GM19023 (cell line): ENCODE results near the gene TANC1.

Experiments
- ATAC-seq: cut with Tn5 transposase; IDR thresholded peaks from one replicate; pipeline ENCODE4 v1.9.1; 2021; ENCODE audit warnings: mild to moderate bottlenecking, moderate library complexity; ENCODE audit not compliant: unreplicated experiment

TANC1 gene

DNA sequence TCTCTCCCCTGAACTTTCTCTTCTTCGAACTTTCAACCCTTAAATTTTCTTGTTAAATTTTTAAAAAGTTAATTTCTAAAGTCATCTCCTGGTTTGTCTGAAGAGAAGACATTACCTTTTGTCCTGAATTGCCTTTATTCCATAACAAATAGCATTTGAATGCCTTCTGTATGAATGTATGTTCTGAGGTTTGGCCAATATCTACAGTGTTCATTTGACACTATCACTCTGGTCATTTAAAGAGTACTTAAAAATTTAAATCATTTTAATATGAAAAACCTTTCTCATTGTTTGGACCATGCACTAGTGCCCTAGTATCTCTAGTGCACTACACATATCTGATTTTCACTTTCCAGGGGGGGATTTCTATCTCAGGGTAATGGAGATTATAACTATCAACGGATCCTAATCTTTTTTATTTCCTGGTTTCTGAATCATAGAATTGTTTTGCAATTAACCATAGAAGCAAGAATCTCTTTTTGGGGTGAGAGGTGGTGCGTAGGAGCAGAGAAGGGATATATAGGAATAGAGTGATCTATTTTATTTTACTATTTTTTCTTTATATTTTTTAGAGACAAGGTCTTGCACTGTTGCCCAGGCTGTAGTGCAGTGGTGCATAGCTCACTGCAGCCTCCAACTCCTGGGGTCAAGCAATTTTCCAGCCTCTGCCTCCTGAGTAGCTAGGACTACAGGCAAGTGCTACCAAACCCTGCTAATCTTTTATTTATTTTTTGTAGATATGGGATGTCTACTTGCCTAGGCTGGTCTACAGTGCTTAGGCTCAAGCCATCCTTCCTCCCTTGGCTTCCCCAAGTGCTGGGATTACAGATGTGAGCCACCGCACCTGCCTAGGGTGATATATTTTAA, 25.5 kb downstream of the TANC1 start:
- ATAC-seq: no peak

DNA sequence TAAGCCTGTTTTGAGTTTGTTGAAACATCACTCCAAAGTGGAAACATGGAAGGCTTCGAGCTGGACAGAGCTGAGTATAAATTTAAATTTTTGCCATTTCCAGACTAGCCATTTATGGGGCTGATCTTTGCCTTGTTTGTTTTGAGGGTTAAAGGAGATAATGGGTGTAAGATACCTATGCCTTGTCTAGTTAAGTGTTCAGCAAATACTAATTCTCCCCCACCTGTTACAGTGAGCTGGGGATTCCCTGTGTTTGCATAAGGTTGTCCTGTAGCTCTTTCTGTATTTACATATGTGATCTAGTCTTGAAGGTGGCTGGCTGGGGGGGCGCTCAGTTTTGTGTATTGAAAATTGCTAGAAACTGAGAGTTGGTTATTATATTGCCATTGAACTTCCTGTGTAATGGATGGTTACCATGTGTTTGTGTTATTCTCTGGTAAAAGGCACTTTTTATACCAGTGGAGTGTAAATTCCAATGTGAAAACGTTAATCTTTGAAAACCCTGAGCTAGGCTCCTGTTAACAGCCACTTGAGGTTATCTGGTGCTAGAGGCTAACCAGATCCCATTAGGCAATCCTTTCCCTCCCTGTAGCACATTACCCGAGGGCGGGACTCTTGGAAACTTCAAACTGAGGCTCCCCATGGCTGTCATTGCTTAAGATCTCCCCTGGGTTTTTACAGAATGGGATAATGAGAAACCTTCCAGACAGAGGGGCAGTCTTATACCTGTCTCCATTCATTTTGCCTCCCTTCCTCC, 26.7 kb downstream of the TANC1 start:
- no peak for ATAC-seq

GRCh38 chr2:158995677-158996049, 27.2 kb downstream of the TANC1 start:
- ATAC-seq: no peak

DNA sequence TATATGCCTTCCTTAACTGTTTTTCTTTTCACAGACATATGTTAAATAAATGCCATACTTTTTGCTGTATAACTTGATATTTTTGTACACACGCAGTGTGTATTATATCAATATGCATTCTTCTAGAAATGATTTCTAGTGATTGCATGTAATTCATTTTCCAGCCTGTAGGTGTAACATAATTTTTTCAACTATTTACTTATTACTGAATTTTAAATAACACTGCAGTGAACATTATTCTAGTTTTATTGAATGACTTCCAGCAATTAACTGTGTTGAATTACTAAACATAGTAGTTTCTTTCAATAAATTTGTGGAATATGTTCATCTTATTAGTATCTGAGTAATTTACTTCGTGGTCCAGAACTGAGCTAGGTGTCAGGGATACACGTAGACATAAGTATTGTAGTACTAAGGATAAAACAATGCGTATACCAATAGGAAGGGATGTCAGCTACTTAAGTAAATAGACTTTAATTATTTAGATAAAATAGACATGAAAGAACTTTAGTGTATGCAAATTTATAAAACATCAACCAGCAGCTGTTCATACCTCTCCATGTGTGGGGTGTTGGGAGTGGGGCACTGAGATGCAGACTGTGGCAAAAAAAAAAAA, 28.0 kb downstream of the TANC1 start:
- no peak for ATAC-seq

DNA sequence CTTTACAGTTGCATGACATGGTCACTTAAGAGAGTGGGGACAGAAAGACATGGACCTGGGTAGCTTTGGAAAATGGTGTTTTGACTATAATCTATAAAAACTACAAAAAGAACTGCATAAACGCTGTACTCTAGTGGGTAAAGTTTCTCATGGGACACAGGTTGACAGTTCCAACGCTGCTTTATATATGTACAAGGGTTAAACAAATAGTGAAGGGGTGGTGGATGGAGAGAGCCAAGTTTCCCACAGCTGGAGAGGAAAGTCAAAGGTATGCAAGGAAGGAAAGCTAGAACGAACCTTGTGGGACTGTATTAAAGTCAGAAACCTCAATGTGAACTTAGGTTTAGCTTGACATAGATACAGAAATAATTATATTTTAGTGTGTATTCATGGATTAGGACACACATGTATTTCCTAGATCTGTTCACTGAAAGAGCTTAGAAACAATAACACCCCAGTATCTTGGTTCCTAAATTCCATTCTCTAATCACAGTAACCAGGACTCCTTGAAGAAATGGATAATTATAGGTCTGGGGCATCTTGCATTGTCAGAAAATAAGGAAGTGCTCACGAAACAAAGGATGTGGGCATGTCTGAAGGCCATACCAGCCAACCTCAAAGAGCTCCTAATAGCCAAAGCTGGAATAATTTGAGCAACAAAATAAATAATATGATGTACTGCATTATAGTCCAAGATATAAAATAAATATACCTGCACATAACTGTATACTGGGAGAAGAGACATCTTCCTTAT, 28.8 kb downstream of the TANC1 start:
- ATAC-seq: no peak

GRCh38 chr2:158998551-158999248, 30.3 kb downstream of the TANC1 start:
- no peak for ATAC-seq

- no peak for ATAC-seq
Observed at GRCh38 chr2:158999458-158999857, 31.0 kb downstream of the TANC1 start.

DNA sequence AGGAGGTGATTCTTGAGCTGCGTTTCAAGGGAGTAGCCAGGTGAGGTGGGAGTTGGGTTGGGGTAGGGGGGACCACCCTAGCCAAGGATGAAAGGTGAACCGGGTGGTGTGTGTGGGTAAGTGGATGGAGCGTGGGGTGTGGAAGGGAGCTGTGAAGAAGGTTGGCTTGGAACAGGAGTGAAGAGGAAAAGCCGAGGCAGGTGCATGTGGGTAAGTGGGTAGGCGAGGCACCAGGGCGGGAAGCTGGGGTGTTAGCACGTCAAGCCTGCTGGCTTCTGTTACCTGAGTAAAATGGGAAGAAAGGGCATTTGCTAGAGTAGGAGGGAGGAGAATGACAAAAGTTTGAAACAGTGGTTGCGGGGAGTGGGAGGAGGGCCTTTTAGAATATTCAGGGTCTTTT, 31.6 kb downstream of the TANC1 start:
- no peak for ATAC-seq

GRCh38 chr2:159002462-159003111, 34.1 kb downstream of the TANC1 start:
- ATAC-seq: no peak

GRCh38 chr2:159003555-159003954, 35.1 kb downstream of the TANC1 start:
- no peak for ATAC-seq

- no peak for ATAC-seq
Observed at GRCh38 chr2:159004849-159005248, 36.4 kb downstream of the TANC1 start.

DNA sequence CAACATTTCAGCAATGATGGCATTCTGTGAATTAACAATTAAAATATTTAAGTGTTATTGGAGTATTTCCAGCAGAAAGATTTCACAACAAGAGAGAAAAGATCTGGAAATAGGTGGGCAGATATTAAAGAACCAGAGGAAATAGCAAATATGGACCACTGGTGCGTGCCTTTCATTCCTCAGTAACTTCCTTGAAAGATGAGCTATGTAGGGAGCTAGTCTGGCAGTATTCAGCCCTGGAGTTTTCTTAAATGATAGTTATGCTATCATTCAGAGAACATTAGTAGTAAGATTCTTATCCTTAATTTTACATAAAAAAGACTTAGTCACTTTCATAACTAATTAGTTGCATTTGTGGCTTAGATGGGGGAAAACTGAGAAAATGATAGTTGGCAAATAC, 41.5 kb downstream of the TANC1 start:
- no peak for ATAC-seq

- ATAC-seq: no peak
Observed at GRCh38 chr2:159010340-159010739, 41.9 kb downstream of the TANC1 start.

- ATAC-seq: no peak
Observed at GRCh38 chr2:159010963-159011362, 42.5 kb downstream of the TANC1 start.

GRCh38 chr2:159012142-159012541, 43.7 kb downstream of the TANC1 start:
- ATAC-seq: no peak

GRCh38 chr2:159013103-159013502, 44.7 kb downstream of the TANC1 start:
- ATAC-seq: no peak

DNA sequence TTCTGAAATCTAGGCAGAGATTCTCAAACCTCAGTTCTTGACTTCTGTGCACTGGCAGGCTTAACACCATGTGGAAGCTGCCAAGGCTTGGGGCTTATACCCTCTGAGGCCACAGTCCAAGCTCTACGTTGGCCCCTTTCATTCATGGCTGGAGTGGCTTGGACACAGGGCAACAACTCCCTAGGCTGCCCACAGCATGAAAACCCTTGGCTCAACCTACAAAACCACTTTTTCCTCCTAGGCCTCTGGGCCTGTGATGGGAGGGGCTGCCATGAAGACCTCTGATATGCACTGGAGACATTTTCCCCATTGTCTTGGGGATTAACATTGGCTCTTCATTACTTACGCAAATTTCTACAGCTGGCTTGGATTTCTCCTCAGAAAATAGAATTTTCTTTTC, 46.7 kb downstream of the TANC1 start:
- ATAC-seq: no peak

DNA sequence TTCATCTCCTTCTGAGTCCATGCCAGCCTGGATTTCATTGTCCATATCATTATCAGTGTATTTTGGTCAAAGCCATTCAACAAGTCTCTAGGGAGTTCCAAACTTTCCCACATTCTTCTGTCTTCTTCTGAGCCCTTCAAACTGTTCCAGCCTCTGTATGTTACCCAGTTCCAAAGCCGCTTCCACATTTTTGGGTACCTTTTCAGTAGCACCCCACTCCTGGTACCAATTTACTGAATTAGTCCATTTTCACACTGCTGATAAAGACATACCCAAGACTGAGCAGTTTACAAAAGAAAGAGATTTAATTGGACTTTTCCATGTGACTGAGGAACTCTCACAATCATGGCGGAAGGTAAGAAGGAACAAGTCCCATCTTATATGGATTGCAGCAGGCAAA, 47.4 kb downstream of the TANC1 start:
- ATAC-seq: no peak

GRCh38 chr2:159017837-159018236, 49.4 kb downstream of the TANC1 start:
- ATAC-seq: no peak

GRCh38 chr2:159019021-159019420, 50.6 kb downstream of the TANC1 start:
- no peak for ATAC-seq
